Pons (tissue), 1 donor: ENCODE results near the gene DUSP10.
A peak's percentile ranks its signal among the peaks of the same experiment; 100 is the strongest.

ENCODE experiments used
- DNase-seq: peaks from one replicate; pipeline ENCODE4 v3.0.0-alpha.2; 2016; ENCODE audit warnings: low spot score

Gene DUSP10

GRCh38 chr1:221714227-221715152 is 27.4 kb downstream of the DUSP10 start:
- no peak for DNase-seq

- no peak for DNase-seq
These were observed 29.0 kb downstream of the DUSP10 start for GRCh38 chr1:221712776-221713431.

GRCh38 chr1:221712198-221712684 is 29.6 kb downstream of the DUSP10 start:
- DNase-seq = peak; percentile 81

- DNase-seq = no peak
These were observed 30.2 kb downstream of the DUSP10 start for GRCh38 chr1:221711656-221712055.

GRCh38 chr1:221711063-221711577 is 30.8 kb downstream of the DUSP10 start:
- DNase-seq = peak; percentile 70

- DNase-seq = no peak
These were observed 32.0 kb downstream of the DUSP10 start for GRCh38 chr1:221709854-221710253.

GRCh38 chr1:221708987-221709386 is 32.9 kb downstream of the DUSP10 start:
- peak; percentile 99 for DNase-seq

GRCh38 chr1:221708076-221708571 is 33.8 kb downstream of the DUSP10 start:
- peak; percentile 94 for DNase-seq

GRCh38 chr1:221706876-221707582 is 34.9 kb downstream of the DUSP10 start:
- no peak for DNase-seq

GRCh38 chr1:221706191-221706590 is 35.7 kb downstream of the DUSP10 start:
- DNase-seq = no peak

GRCh38 chr1:221704306-221704705 is 37.6 kb downstream of the DUSP10 start:
- DNase-seq = no peak

GRCh38 chr1:221701570-221702186 is 40.2 kb downstream of the DUSP10 start:
- no peak for DNase-seq

GRCh38 chr1:221700948-221701347 is 40.9 kb downstream of the DUSP10 start:
- no peak for DNase-seq

GRCh38 chr1:221700536-221700935 is 41.4 kb downstream of the DUSP10 start:
- no peak for DNase-seq

GRCh38 chr1:221699978-221700519 is 41.8 kb downstream of the DUSP10 start:
- no peak for DNase-seq

- no peak for DNase-seq
These were observed 42.3 kb downstream of the DUSP10 start for GRCh38 chr1:221699577-221699976.

GRCh38 chr1:221698579-221699349 is 43.1 kb downstream of the DUSP10 start:
- peak; percentile 43 for DNase-seq

- no peak for DNase-seq
These were observed 43.9 kb downstream of the DUSP10 start for GRCh38 chr1:221697923-221698425.

GRCh38 chr1:221696718-221697461 is 45.0 kb downstream of the DUSP10 start:
- no peak for DNase-seq
